SU-DHL-6 (cell line): ENCODE data around the gene OR5H2.
"Not testable (repeated sequence)": the region's sequence is repeated elsewhere in the genome, so short reads cannot be mapped to it uniquely, and the experiment has no call there.

Experiments
- H2AFZ ChIP-seq: fragments of 200-600 bp; sonication (generic); 2 replicates; pipeline ENCODE4 v1.6.1; 2014; ENCODE audit warnings: low read depth, mild to moderate bottlenecking, moderate library complexity, mixed read lengths, antibody characterized with exemption, low read length; ENCODE audit not compliant: severe bottlenecking
- H3F3A ChIP-seq: fragments of 200-600 bp; shearing (Covaris generic); 2 replicates; pipeline ENCODE4 v1.6.0; 2016; ENCODE audit warnings: antibody characterized with exemption, mild to moderate bottlenecking; ENCODE audit not compliant: insufficient read depth
- H3K27ac ChIP-seq: fragments of 200-600 bp; sonication (generic); 2 replicates; pipeline ENCODE4 v1.5.1; 2016; ENCODE audit warnings: low read depth, mild to moderate bottlenecking, low read length, moderate library complexity, mixed read lengths
- H3K27me3 ChIP-seq: fragments of 200-600 bp; sonication (generic), shearing (Covaris generic); 2 replicates; pipeline ENCODE4 v1.6.0; 2014; ENCODE audit warnings: mild to moderate bottlenecking, low read length
- H3K36me3 ChIP-seq: fragments of 200-600 bp; sonication (generic); 2 replicates; pipeline ENCODE4 v1.6.1; 2014; ENCODE audit warnings: mild to moderate bottlenecking, low read length, mixed read lengths
- H3K4me2 ChIP-seq: fragments of 300-600, 200-600 bp; shearing (Covaris generic), sonication (generic); 2 replicates; pipeline ENCODE4 v1.6.0; 2014; ENCODE audit warnings: low read length, low read depth, mild to moderate bottlenecking; ENCODE audit not compliant: poor library complexity, severe bottlenecking
- H3K4me3 ChIP-seq: fragments of 200-600 bp; sonication (generic); 2 replicates; pipeline ENCODE4 v1.5.1; 2014; ENCODE audit warnings: antibody characterized with exemption, low read length, mild to moderate bottlenecking, mixed read lengths; ENCODE audit not compliant: insufficient read depth, poor library complexity, severe bottlenecking
- H3K79me2 ChIP-seq: fragments of 200-600 bp; sonication (generic); 2 replicates; pipeline ENCODE4 v1.6.1; 2014; ENCODE audit warnings: mild to moderate bottlenecking, low read length, moderate library complexity; ENCODE audit not compliant: insufficient read depth
- H3K9ac ChIP-seq: fragments of 200-600 bp; sonication (generic); 2 replicates; pipeline ENCODE4 v1.7.0; 2014; ENCODE audit warnings: mild to moderate bottlenecking, low read length
- H3K9me2 ChIP-seq: fragments of 200-600 bp; sonication (generic); replicated peaks from 2 replicates; pipeline ENCODE4 v1.6.1; 2014; ENCODE audit warnings: low read length; ENCODE audit not compliant: insufficient read depth
- H3K9me3 ChIP-seq: fragments of 200-600 bp; sonication (generic); 2 replicates; pipeline ENCODE4 v1.6.1; 2014; ENCODE audit warnings: low read length, mixed read lengths; ENCODE audit not compliant: insufficient read depth
- H4K20me1 ChIP-seq: fragments of 200-600 bp; sonication (generic); 2 replicates; pipeline ENCODE4 v1.6.1; 2014; ENCODE audit warnings: low read depth, mild to moderate bottlenecking, antibody characterized with exemption, low read length, moderate library complexity, mixed read lengths
- CTCF ChIP-seq: fragments of 200-600 bp; sonication (generic); IDR thresholded peaks from one replicate; pipeline ENCODE4 v1.5.1; 2017; ENCODE audit warnings: antibody characterized with exemption, mild to moderate bottlenecking, low read length, moderate library complexity; ENCODE audit not compliant: insufficient read depth, poor library complexity, severe bottlenecking
- EZH2phosphoT487 ChIP-seq: fragments of 200-600 bp; sonication (generic), shearing (Covaris generic); conservative IDR thresholded peaks from 2 replicates; pipeline ENCODE4 v1.6.1; 2018; ENCODE audit warnings: mild to moderate bottlenecking, antibody characterized with exemption, low read length, moderate library complexity, mixed read lengths

Gene OR5H2

GRCh38 chr3:98242155-98242554 lies 40.1 kb upstream of the OR5H2 start:
- Histone ChIP-seq H3K4me3 (no peak overlapping the region), H3F3A (no peaks in the 10 kb centered on the region), H3K4me2 (no peak overlapping the region), H2AFZ (no peak overlapping the region), H3K36me3 (no peaks in the 10 kb centered on the region), H3K9me2 (no peaks in the 10 kb centered on the region), H4K20me1 (no peaks in the 10 kb centered on the region), H3K9me3 (no peaks in the 10 kb centered on the region), H3K9ac (no peak overlapping the region), H3K79me2 (no peaks in the 10 kb centered on the region), H3K27me3 (no peaks in the 10 kb centered on the region), H3K27ac (no peak overlapping the region)
- no peak for TF ChIP-seq CTCF
- TF ChIP-seq EZH2phosphoT487 = no peak

GRCh38 chr3:98243843-98244242 lies 38.5 kb upstream of the OR5H2 start:
- TF ChIP-seq EZH2phosphoT487 (no peak), CTCF (no peak)
- Histone ChIP-seq H3K4me3 (no peak overlapping the region), H3K9ac (no peak overlapping the region), H3K27me3 (no peaks in the 10 kb centered on the region), H3F3A (no peaks in the 10 kb centered on the region), H3K36me3 (no peaks in the 10 kb centered on the region), H3K27ac (no peak overlapping the region), H4K20me1 (no peaks in the 10 kb centered on the region), H3K9me2 (no peaks in the 10 kb centered on the region), H3K79me2 (no peaks in the 10 kb centered on the region), H3K9me3 (no peaks in the 10 kb centered on the region), H2AFZ (no peak overlapping the region), H3K4me2 (no peak overlapping the region)

- no peak overlapping the region for H3K4me3 ChIP-seq
- TF ChIP-seq EZH2phosphoT487 (no peak), CTCF (no peak)
- H3K9ac ChIP-seq = no peak overlapping the region
- no peaks in the 10 kb centered on the region for H3K36me3 ChIP-seq
- H3K27me3 ChIP-seq = no peaks in the 10 kb centered on the region
- H3K27ac ChIP-seq = no peak overlapping the region
- H3K4me2 ChIP-seq = no peak overlapping the region
- H2AFZ ChIP-seq = no peak overlapping the region
- no peaks in the 10 kb centered on the region for H4K20me1 ChIP-seq
- H3F3A ChIP-seq = no peaks in the 10 kb centered on the region
- H3K9me2 ChIP-seq = no peaks in the 10 kb centered on the region
- H3K79me2 ChIP-seq = no peaks in the 10 kb centered on the region
- H3K9me3 ChIP-seq = no peaks in the 10 kb centered on the region
Measured at GRCh38 chr3:98246142-98246541, 36.2 kb upstream of the OR5H2 start.

- H4K20me1 ChIP-seq, H3K36me3 ChIP-seq, H3K9me3 ChIP-seq, H3K4me3 ChIP-seq, H3K9ac ChIP-seq, H3K27me3 ChIP-seq, H2AFZ ChIP-seq, H3K4me2 ChIP-seq, H3K79me2 ChIP-seq, H3F3A ChIP-seq, H3K9me2 ChIP-seq, H3K27ac ChIP-seq: not testable (repeated sequence)
Measured at GRCh38 chr3:98256026-98256425, 26.3 kb upstream of the OR5H2 start.
